ENCODE data around the gene TRIM52.
"Not testable (repeated sequence)": the region's sequence is repeated elsewhere in the genome, so short reads cannot be mapped to it uniquely, and the experiment has no call there.

Gene TRIM52

DNA sequence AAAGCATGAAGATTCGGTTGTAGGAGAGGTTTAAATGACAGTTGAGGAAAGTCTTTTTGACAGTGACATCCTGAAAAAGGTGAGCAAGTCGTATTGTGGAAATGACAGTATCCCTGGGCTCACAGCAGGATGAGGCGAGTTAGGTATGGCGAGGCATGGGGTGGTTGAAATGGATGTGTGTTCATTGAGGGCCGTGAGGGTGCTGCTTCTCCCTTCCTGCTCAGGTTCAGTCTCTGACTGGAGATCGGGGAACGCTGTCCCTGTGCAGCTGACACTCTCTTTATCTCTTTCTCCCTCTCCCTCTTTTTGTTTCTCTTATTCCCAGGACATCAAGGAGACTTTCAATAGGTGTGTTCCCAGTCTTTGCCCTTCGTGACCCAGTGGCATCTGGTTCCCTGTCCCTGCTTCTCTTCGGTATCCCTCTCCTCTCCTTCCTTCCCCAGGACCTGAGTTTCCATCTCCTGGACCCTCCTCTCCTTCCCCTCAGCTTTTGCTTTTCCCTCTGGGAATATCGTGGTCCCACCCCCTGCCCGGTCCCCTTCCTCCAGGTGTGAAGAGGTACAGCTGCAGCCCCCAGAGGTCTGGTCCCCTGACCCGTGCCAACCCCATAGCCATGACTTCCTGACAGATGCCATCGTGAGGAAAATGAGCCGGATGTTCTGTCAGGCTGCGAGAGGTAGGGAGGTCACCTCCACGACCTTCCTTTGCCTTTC, 27.7 kb downstream of the TRIM52 start:
- DNase-seq (ENCODE audit: low spot score): no peak

DNA sequence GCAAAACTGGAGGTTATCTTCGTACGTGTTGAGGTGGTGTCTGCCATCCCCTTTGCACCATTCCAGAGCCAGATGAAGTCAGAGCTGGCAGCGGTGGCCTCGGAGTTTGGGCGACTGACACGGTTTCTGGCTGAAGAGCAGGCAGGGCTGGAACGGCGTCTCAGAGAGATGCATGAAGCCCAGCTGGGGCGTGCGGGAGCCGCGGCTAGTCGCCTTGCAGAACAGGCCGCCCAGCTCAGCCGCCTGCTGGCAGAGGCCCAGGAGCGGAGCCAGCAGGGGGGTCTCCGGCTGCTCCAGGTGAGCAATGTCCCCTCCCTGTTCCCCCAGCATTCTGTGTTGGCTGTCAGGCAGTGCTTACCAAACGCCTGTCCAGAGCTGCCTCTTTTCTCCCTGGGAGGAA, 28.4 kb downstream of the TRIM52 start:
- DNase-seq (ENCODE audit: low spot score): no peak

DNA sequence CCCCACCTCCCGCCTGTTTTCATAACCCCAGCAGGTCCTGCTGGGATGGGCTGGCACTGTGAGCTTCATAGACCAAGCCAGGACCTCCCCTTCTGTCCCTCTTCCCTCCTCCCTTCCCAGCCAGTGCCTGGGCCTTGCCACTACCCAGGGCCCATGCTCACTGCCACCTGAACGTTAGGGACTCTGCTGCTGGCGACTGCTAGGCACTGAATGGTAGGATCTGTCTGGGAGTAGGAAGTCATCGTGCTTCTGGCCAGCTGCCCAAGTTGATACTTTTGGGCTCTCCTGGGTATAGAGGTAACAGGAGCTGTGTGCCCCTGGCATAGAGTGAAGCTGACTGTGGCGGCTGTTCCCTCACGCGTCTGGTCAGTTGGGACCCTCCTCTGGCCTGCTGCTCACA, 29.5 kb downstream of the TRIM52 start:
- no peak for DNase-seq (ENCODE audit: low spot score)

DNA sequence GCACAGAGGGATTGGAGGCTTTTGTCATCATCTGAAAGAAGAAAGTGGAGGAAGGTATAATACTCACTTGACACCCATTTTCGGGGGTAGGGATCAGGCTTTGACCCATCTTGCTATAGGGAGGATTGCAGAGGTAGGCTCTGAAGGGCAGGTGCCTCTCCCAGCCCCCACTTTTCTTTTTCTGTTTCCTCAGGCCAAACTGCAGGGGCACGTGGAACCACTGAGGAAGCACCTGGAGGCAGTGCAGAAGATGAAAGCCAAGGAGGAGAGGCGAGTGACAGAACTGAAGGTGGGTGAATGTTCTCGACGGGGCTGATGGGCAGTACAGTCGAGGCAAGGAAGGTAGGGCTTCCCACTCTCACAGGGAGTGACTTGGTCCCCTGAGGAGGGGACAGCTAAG, 30.4 kb downstream of the TRIM52 start:
- no peak for DNase-seq (ENCODE audit: low spot score)

DNA sequence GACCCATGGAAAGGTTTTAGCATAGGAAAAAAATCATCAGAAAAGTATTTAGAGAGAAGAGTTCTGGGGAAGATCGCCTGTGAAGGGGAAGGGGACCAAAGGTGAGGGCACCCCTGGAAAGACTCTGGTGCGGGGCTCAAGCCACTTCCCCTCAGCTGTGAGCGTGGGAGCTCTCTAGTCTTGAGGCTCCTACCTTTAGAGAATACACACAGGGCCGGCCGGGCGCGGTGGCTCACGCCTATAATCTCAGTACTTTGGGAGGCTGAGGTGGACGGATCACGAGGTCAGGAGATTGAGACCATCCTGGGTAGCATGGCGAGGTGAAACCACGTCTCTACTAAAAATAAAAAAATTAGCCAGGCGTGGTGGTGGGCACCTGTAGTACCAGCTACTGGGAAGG, 30.9 kb downstream of the TRIM52 start:
- no peak for DNase-seq (ENCODE audit: low spot score)

DNA sequence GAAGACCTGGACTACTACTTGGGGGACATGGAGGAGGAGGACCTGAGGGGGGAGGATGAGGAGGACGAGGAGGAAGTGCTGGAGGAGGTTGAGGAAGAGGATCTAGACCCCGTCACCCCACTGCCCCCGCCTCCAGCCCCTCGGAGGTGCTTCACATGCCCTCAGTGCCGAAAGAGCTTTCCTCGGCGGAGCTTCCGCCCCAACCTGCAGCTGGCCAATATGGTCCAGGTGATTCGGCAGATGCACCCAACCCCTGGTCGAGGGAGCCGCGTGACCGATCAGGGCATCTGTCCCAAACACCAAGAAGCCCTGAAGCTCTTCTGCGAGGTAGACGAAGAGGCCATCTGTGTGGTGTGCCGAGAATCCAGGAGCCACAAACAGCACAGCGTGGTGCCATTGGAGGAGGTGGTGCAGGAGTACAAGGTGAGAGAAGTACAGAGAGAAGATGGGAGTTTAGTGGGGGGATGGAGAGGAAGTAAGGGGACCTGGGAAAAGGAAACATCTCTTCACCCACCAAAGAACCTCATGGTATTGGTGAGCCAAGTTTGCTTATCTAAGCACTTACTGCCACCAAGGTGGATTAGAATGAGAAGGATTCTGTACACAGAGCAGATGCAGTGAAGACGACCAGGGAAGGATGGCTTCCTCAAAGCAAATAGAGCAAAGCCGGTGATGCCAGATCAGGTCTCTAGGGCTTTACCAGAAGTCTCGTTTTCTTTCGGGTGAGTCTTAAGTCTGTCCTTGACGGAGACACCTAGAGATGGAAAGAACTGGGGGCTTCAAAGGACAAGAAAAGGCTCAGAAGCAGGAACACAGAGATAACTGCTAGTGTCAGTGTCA, 36.3 kb downstream of the TRIM52 start:
- DNase-seq (ENCODE audit: low spot score): no peak

DNA sequence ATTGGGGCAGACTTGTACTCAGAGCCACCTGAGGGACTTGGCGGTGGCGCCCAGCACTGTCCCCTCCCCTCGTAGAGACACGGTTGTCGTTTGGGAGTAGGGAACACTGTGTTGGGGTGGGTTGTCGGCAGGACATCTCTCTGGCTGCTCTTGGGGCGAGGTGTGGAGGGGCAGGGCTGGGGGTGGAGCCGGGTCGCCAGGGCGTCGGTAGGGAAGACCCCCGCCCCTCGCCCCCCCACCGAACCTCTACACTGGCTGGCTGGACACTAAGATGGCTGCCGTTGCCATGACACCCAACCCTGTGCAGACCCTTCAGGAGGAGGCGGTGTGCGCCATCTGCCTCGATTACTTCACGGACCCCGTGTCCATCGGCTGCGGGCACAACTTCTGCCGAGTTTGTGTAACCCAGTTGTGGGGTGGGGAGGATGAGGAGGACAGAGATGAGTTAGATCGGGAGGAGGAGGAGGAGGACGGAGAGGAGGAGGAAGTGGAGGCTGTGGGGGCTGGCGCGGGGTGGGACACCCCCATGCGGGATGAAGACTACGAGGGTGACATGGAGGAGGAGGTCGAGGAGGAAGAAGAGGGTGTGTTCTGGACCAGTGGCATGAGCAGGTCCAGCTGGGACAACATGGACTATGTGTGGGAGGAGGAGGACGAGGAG, 37.1 kb downstream of the TRIM52 start:
- peak; percentile 62 for DNase-seq (ENCODE audit: low spot score)

DNA sequence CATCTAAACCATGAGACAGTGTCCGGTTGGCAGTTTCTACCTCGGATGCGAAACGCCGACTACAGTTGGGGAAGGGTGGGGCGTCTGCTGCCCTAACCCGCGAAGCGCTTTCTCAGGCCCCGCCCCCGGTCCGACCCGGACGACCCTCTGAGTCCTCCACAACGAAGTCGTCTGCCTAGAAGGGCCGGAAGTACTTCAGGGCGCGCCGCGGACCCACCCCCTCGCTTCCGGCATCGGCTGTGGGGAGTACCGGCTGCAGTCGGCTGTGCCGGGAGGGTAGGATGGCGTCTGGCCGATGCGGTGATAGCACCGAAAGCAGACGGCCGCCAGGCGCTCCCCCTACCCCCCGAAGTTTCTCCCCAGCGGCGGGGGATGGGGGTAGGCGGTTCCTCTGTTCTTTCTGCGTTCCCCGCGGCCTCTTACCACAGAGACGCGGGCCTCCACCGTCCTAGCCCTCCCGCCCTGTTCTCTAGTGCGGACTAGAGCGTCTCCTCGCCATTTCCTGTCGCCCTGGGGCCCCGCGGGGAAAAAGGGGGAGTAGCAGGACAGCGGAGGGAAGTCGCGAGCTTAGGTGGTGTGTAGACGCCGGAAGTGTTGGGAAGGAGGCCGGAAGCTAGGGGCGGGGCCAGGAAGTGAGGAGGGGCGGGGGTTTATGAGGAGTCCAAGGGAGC, 37.8 kb downstream of the TRIM52 start, which contains the start of gene TRIM41:
TSS of gene TRIM41 (plus strand) at position 224 of the 671 bp plus-strand sequence. CDS start 719 bp downstream, outside the sequence.
- DNase-seq (ENCODE audit: low spot score): peak; percentile 87

DNA sequence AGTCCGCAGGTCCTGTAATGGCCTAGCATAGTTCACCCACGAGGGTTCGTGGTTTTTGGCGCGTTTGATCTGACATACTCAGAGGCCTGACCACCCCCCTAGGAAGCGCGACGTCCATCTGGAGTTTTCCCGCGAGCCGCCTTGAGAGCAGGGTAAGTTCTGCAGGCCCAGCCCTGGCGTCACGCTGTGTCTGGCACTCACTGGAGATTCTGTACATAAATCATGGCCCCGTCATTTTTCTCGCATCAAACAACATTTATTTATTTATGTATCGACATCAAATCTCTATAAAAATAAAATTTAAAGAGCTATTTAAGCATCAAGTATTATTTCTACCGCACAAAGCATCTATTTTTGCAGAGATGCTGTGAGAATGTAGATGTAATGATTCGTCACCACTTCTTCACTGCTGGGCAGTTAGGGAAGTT, 38.3 kb downstream of the TRIM52 start:
- no peak for DNase-seq (ENCODE audit: low spot score)

DNA sequence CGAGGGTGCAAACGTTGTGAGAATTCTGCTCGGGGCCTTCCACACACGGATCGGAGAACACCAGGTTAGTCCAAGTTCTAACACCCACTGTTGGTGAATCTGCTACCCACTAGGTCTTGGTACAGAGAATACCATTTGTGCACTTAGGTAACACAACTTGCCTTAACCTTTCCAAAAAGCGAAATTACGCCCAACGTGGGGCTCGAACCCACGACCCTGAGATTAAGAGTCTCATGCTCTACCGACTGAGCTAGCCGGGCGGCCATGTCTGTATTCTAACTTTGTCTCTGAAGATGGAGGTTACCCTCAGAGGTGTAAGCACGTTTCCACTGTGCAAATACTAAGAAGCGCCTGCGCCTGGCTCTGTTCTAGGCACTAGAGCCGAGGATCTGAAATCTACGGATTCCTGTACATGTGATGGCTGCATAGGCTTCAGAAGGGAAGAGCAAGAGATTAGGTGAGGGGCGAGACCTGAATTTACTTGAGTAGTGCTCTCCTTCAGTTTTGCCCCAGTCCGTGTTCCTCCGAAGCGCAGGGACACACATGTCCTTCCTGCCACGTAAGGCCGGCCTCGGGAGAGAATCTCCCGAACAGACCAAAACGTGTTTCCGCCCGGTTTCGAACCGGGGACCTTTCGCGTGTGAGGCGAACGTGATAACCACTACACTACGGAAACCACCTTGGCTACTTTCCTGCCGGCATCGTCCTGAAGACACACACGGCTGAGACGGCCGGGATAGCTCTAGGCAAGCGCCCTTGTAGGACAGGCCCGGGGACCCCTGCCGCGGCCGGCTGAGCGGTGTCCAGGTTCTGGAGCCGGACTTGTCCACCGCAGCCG, 38.9 kb downstream of the TRIM52 start:
- peak; percentile 70 for DNase-seq (ENCODE audit: low spot score)

DNA sequence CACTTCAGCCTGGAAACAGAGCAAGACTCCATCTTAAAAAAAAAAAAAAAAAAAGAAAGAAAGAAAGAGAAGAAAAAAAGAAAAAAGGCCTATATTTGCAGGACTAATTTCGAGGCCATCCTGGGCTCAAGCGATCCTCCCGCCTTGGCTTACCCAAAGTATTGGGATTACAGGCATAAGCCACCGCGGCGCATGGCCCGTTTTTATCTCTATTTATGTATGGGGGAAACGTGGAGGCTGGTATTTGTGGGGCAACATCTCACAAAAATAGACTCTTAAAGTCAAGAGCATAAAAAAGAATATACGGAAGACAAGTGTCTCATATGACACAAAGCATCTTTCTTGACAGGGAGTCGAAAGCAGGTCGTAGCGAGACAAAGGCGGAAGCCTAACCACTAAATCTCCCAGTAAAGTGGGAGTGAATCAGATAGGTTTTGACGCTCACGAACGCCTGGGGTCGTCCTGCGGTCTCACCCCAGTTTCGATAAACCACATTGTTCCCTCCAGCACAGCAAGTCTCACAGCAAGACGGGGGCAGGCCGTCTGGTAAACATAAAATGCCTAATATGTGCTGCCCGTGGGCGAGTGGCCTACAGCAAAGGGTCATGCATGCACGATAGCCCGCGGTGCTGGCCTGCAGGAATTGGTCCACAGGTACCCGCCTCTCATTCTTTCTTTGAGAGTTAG, 39.7 kb downstream of the TRIM52 start:
- no peak for DNase-seq (ENCODE audit: low spot score)

DNA sequence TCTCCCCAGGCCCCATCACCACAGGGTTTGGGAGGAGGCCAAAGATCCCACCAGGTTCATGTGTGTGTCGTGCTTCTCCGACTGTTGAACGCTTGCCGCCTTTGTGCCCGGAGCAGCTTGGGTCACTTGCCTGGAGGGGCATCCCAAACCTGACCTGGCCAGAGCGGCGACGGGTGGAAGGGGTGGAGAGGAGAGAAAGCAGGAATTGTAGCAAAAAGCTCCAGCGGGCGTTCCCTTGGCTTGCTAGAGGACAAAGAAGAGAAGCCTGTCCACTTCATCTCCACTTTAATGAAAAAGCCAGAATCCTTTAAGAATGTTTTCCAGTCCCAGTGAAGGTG, 40.8 kb downstream of the TRIM52 start:
- no peak for DNase-seq (ENCODE audit: low spot score)

DNA sequence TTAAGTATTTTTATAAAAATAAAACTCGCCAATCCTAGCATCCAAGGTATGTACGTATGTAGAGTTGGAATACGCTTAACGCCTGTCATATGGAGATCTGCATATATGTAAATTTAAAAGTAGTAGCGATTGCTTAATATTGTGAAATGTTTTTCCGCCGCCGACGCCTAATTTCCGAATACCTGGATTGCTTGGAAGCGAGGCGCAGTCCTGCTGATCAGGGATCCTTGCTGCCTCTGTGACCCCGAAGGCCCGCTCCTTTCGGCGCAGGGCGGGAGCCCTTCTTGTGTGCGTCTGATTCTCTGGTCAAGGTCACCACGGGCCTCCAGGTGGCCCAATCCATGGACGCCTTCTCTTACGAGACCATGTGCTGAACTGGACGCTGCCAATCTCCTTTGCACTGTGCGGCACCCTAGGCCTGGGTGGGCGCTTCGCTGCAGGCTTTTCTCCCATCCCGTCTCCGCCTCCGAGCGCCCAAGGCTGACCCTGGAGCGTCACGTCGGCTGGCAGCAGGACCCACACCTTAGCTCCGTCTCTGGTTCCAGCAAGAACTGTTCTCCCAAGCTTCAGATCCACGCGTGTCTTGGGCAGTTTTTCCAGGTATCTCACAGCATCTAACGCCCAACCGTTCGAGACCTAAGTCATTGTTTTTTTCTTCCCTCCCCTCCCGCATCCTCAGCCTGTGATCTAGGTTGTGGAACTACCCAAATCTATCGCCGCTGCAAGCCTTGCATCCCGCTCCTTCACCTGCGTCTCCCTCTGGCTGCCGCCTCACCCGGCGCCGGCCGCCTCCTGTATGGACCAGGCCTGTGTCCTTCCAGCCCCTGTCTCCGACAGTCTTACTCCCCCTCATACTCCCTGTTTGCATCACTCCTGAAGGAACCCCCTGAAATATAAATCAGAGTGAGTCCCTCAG, 41.4 kb downstream of the TRIM52 start:
- DNase-seq (ENCODE audit: low spot score): no peak

DNA sequence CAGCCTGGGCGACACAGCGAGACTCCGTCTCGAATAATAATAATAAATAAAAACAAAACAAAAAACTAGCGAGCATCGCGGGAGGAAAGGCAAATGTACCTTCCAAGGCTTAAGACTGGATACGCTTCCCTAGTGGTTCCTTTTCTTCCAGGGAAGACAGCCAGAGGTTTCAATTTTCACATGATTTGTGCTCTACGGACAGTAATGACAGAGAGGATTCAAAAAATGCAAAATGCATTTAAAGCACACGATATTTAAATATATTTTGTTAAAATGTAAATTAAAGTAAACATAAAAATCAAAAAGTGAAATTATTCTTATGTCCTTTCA, 42.2 kb downstream of the TRIM52 start:
- DNase-seq (ENCODE audit: low spot score): no peak

DNA sequence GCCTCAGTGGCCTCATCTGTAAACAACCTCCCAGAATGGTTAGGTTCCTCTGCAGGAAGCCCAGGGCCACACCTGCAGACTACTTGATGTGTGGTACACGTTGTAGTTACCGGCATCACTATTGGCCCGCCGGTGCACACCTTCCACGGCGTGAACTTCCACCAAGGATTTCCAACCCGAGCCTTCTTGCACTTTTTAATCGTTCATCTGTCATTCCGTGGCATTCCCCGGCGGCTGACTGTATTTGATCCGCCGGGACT, 43.2 kb downstream of the TRIM52 start:
- DNase-seq (ENCODE audit: low spot score): no peak

DNA sequence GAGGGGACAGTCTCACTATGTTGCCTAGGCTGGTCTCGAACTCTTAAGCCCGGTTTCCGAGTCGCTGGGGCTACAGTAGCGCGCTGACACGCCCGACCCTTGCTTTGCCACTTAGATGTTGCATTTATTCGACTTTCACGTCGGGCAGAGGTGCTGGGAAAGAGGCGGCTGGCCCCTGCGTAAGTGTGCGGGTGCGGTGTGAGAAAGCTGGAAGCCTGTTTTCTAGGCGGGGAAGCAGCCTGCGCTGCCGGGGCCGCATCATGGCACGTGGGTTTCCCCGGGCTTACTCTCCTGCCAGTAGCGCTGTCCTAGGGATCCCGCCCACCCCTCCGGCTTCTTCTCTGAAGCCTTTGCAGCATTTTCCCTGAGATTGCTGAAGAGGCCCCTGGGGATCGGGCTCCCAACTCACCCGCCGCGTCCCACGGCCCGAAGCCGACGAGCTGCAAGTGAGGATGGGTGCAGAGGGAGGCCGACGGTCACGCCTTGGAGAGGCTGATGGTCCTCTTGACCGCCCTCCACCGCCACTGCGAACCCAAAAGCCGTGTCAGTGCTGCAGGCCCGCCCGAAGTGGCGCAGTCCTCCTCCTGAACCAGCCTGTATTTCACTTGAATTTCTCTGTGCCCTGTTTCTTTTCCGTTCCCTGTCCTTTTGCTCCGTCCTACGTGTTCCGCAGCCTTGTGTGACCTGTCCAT, 43.7 kb downstream of the TRIM52 start:
- peak; percentile 69 for DNase-seq (ENCODE audit: low spot score)

DNA sequence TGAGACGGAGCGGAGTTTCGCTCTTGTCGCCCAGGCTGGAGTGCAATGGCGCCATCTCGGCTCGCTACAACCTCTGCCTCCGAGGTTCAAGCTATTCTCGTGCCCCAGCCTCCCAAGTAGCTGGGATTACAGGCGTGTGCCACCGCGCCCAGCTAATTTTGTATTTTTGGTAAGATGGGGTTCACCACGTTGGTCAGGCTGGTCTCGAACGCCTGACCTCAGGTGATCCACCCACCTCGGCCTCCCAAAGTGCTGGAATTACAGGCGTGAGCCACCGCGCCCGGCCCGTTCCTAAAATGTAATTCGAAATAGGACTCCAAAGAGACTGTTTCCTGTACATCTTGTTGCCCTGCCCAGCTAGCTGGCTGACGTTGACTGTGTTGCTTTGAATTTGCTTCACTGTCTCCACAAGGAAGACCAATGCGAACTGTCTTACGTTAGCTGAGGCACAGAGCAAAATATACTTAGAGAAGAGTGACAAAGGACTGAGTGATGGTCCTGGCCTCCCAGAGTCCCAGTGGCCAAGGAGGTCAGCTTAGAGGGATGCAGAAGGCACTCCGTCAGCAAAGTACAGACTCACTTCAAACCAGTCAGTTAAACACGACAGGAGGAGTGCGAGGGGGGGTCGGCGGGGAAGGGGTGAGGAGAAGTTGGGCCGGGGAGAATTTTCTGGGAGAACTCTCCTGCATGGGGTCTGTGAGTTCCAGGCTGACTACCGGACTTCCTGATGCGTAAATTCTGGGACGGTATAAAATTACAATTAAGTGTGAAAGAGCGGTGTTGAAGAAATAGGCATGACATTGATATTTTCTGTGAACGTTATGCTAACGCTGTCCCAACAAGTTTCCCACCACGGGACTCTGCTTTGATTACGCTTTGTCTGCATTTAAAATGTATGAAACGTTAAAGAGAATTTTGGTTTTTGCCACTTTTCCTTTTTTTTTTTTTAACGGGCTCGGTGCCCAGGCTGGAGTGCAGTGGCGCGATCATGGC, 44.6 kb downstream of the TRIM52 start:
- DNase-seq (ENCODE audit: low spot score): no peak

DNA sequence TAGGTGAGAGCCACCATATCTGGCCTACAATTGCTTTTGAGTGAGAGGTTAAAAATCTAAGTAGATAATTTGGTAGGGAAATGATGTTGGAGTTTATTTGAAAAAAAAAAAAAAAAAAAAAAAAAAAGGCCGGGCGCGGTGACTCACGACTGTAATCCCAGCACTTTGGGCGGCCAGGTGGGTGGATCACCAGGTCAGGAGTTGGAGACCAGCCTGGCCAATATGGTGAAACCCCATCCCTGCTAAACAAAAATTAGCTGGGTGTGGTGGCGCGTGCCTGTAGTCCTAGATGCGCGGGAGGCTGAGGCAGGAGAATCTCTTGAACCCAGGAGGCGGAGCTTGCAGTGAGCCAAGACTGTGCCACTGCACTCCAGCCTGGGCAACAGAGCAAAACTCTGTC, 46.7 kb downstream of the TRIM52 start:
- DNase-seq (ENCODE audit: low spot score): not testable (repeated sequence)

Data from D341Med (cell line).